BJ (cell line): Measurements from ENCODE around the gene GRIK3. TPM values are rescaled to one million over a fixed set of nuclear protein-coding genes. Genes with fewer than 3 reads are reported as not detected.

ENCODE experiments used
- CTCF ChIA-PET: fragments of 350-600 bp; formaldehyde crosslinking; extraction: SDS; loops from one replicate; lab custom pipeline; 2021; ENCODE audit warnings: antibody characterized with exemption, inconsistent platforms; lab: Yijun Ruan, JAX
- POLR2A ChIA-PET: fragments of 300-600 bp; sonication (Branson Sonifier 250); formaldehyde crosslinking; extraction: SDS; loops from one replicate; lab custom pipeline; 2021; ENCODE audit warnings: antibody characterized with exemption; lab: Charles Lee
- DNase-seq: peaks from one replicate; pipeline ENCODE4 v3.0.0-alpha.2; 2011; ENCODE audit warnings: low read depth
- H3K27me3 ChIP-seq: 2 replicates; pipeline ENCODE4 v1.6.0; 2011; ENCODE audit warnings: low read length; ENCODE audit not compliant: control insufficient read depth, insufficient read depth
- H3K36me3 ChIP-seq: 2 replicates; pipeline ENCODE4 v1.5.1; 2011; ENCODE audit warnings: low read length; ENCODE audit not compliant: control insufficient read depth, insufficient read depth
- H3K4me3 ChIP-seq: 2 replicates; pipeline ENCODE4 v1.5.1; 2011; ENCODE audit warnings: low read depth, mild to moderate bottlenecking, control low read depth, low read length
- polyA plus RNA-seq: library from polyadenylated mRNA; depleted of rRNA; stranded (reverse); fragments of >200 nt; gene quantifications from 2 replicates; pipeline ENCODE4 v1.2.3, GENCODE V29; 2011
- TF ChIP-seq, protein P1 (sequence below): IDR thresholded peaks from 2 replicates; pipeline ENCODE4 v1.5.1; 2011; ENCODE audit warnings: low read depth, mild to moderate bottlenecking, control low read depth, inconsistent platforms, low read length, moderate library complexity; ENCODE audit not compliant: insufficient read depth

GRIK3 gene
- polyA plus RNA-seq, 1 experiment: not detected

DNA sequence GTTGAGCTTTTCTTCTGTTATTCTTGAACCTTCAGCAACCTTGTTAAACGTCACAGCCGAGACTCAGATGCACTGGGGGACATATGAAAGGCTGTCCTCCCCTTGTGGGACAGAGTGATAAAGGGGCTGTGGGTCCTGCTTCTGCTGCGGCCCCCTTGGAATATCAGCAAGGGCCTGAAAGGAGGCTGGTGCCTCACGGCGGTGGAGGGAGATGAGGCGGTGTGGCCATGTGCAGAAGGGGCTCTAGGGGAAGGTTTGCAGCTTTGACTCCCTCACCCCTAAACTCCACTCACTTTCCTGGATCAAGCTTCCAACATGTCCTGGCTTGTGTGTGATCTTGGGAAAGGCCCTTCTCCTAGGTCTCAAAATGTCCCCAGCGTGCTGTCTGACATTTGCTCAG lies 280.9 kb downstream of the GRIK3 start:
- TF ChIP-seq, protein P1, sequence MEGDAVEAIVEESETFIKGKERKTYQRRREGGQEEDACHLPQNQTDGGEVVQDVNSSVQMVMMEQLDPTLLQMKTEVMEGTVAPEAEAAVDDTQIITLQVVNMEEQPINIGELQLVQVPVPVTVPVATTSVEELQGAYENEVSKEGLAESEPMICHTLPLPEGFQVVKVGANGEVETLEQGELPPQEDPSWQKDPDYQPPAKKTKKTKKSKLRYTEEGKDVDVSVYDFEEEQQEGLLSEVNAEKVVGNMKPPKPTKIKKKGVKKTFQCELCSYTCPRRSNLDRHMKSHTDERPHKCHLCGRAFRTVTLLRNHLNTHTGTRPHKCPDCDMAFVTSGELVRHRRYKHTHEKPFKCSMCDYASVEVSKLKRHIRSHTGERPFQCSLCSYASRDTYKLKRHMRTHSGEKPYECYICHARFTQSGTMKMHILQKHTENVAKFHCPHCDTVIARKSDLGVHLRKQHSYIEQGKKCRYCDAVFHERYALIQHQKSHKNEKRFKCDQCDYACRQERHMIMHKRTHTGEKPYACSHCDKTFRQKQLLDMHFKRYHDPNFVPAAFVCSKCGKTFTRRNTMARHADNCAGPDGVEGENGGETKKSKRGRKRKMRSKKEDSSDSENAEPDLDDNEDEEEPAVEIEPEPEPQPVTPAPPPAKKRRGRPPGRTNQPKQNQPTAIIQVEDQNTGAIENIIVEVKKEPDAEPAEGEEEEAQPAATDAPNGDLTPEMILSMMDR: no peak
- POLR2A ChIA-PET: no interaction called here

GRCh38 chr1:36752891-36753361 lies 281.4 kb downstream of the GRIK3 start:
- TF ChIP-seq, protein P1: no peak
- H3K36me3 ChIP-seq: no peaks in the 10 kb centered on the region
- no peak overlapping the region for H3K4me3 ChIP-seq
- H3K27me3 ChIP-seq: no peaks in the 10 kb centered on the region
- CTCF ChIA-PET: interaction anchor here (1.2 kb wide), 1 partner anchor 13 kb away, joined by 3 read pairs; no protein-coding TSS in a partner anchor
- POLR2A ChIA-PET: no interaction called here
- DNase-seq: no peak

More for the DNA sequence above, 280.9 kb downstream of the GRIK3 start:
- no peak for DNase-seq
- no peaks in the 10 kb centered on the region for H3K27me3 ChIP-seq
- no peak overlapping the region for H3K4me3 ChIP-seq
- no peaks in the 10 kb centered on the region for H3K36me3 ChIP-seq
- CTCF ChIA-PET: interaction anchor here (1.2 kb wide), 1 partner anchor 12 kb away, joined by 3 read pairs; no protein-coding TSS in a partner anchor

GRCh38 chr1:36752431-36752830 lies 281.9 kb downstream of the GRIK3 start:
- CTCF ChIA-PET: interaction anchor here (1.2 kb wide), 1 partner anchor 13 kb away, joined by 3 read pairs; no protein-coding TSS in a partner anchor
- TF ChIP-seq, protein P1: no peak
- no peak for DNase-seq
- H3K4me3 ChIP-seq: no peak overlapping the region
- H3K27me3 ChIP-seq: no peaks in the 10 kb centered on the region
- H3K36me3 ChIP-seq: no peaks in the 10 kb centered on the region
- POLR2A ChIA-PET: no interaction called here

- Histone ChIP-seq H3K36me3 (no peaks in the 10 kb centered on the region), H3K27me3 (no peaks in the 10 kb centered on the region), H3K4me3 (no peak overlapping the region)
- TF ChIP-seq, protein P1: no peak
- POLR2A ChIA-PET: no interaction called here
- DNase-seq: no peak
- CTCF ChIA-PET: no interaction called here
These were observed 282.8 kb downstream of the GRIK3 start for GRCh38 chr1:36751525-36751924.

DNA sequence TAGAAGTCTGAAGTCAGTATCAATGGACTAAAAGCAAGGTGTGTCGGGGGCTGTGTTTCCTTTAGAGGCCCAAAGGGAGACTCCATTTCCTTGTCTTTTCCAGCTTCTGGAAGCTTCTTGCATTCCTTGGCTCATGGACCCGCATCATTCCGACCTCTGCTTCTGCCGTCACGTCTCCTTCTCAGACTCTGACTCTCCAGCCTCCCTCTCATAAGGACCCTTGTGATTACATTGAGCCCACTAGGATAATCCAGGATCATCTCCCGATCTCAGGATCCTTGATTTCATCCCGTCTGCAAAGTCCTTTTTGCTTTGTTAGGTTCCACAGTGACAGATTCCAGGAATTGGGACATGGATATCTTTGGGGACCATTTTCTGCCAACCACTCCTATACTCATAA lies 285.8 kb downstream of the GRIK3 start:
- POLR2A ChIA-PET: no interaction called here

More for the DNA sequence above, 285.8 kb downstream of the GRIK3 start:
- no peak overlapping the region for H3K4me3 ChIP-seq
- no peaks in the 10 kb centered on the region for H3K36me3 ChIP-seq
- CTCF ChIA-PET: no interaction called here
- no peak for DNase-seq
- H3K27me3 ChIP-seq: no peaks in the 10 kb centered on the region
- TF ChIP-seq, protein P1: no peak
